ENCODE results near the gene SMIM32. TPM values are rescaled to one million over a fixed set of nuclear protein-coding genes. Genes with fewer than 3 reads are reported as not detected.

The SMIM32 gene
- total RNA-seq, 1 experiment from 2014 or later = 0.37 TPM

- no peak for TF ChIP-seq ATF6 (CRISPR knock-in tag; IDR thresholded peaks at IDR 0.05)
- TF ChIP-seq RORB (CRISPR knock-in tag; IDR thresholded peaks at IDR 0.05) = no peak
Measured at GRCh38 chr5:136149891-136150290, 43.1 kb downstream of the SMIM32 start (continued).

DNA sequence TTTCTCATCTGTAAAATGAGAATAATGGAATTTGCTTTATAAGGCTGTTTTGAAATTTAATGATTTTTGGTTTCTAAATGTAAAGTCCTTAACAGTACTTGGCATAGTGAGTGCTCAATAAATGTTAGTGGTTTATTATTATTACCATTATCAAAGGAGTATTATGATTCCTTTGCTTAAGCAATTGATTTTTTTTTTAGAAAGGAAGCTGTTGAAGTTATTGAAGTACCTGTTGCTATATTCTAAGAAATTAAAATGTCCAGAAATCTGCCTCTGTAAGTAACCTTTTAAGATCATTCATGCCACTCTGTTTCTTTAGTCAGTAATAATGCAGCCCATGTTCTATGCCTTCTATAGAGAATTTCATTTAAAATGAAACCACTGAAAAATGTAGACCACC lies 45.3 kb downstream of the SMIM32 start:
- ChIA-PET POLR2A (no interaction called here), CTCF (no interaction called here)
- Mint-ChIP-seq H3K9me3 (no peaks in the 10 kb centered on the region), H3K4me1 (peaks cover 17% of the 10 kb centered on the region), H3K27ac (no peak overlapping the region), H3K36me3 (no peaks in the 10 kb centered on the region), H3K4me3 (no peak overlapping the region), H3K27me3 (ENCODE audit: low read depth) (no peaks in the 10 kb centered on the region)
- ATAC-seq (no peak), DNase-seq (ENCODE audit: low spot score) (no peak)
- TF ChIP-seq NR2C2 (CRISPR knock-in tag; IDR thresholded peaks at IDR 0.05) = no peak
- TF ChIP-seq RORB (CRISPR knock-in tag; IDR thresholded peaks at IDR 0.05) = no peak
- no peak for TF ChIP-seq ZNF423 (CRISPR knock-in tag; IDR thresholded peaks at IDR 0.05)
- TF ChIP-seq, protein P1, sequence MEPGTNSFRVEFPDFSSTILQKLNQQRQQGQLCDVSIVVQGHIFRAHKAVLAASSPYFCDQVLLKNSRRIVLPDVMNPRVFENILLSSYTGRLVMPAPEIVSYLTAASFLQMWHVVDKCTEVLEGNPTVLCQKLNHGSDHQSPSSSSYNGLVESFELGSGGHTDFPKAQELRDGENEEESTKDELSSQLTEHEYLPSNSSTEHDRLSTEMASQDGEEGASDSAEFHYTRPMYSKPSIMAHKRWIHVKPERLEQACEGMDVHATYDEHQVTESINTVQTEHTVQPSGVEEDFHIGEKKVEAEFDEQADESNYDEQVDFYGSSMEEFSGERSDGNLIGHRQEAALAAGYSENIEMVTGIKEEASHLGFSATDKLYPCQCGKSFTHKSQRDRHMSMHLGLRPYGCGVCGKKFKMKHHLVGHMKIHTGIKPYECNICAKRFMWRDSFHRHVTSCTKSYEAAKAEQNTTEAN (CRISPR knock-in tag; IDR thresholded peaks at IDR 0.05) = no peak
- no peak for TF ChIP-seq CREM (CRISPR knock-in tag; IDR thresholded peaks at IDR 0.05)
- TF ChIP-seq, protein P2, sequence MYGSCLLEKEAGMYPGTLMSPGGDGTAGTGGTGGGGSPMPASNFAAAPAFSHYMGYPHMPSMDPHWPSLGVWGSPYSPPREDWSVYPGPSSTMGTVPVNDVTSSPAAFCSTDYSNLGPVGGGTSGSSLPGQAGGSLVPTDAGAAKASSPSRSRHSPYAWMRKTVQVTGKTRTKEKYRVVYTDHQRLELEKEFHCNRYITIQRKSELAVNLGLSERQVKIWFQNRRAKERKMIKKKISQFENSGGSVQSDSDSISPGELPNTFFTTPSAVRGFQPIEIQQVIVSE (CRISPR knock-in tag; IDR thresholded peaks at IDR 0.05; ENCODE audit: borderline replicate concordance) = no peak
- no peak for TF ChIP-seq ATF3 (CRISPR knock-in tag; conservative IDR thresholded peaks at IDR 0.05)
- no peak for TF ChIP-seq TCF7 (CRISPR knock-in tag; IDR thresholded peaks at IDR 0.05; ENCODE audit: low read depth)
- TF ChIP-seq, protein P3, sequence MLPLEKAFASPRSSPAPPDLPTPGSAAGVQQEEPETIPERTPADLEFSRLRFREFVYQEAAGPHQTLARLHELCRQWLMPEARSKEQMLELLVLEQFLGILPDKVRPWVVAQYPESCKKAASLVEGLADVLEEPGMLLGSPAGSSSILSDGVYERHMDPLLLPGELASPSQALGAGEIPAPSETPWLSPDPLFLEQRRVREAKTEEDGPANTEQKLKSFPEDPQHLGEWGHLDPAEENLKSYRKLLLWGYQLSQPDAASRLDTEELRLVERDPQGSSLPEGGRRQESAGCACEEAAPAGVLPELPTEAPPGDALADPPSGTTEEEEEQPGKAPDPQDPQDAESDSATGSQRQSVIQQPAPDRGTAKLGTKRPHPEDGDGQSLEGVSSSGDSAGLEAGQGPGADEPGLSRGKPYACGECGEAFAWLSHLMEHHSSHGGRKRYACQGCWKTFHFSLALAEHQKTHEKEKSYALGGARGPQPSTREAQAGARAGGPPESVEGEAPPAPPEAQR (CRISPR knock-in tag; IDR thresholded peaks at IDR 0.05) = no peak
- no peak for TF ChIP-seq NR1H2 (CRISPR knock-in tag; IDR thresholded peaks at IDR 0.05)
- TF ChIP-seq, protein P4, sequence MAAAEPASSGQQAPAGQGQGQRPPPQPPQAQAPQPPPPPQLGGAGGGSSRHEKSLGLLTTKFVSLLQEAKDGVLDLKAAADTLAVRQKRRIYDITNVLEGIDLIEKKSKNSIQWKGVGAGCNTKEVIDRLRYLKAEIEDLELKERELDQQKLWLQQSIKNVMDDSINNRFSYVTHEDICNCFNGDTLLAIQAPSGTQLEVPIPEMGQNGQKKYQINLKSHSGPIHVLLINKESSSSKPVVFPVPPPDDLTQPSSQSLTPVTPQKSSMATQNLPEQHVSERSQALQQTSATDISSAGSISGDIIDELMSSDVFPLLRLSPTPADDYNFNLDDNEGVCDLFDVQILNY (CRISPR knock-in tag; IDR thresholded peaks at IDR 0.05) = no peak
- TF ChIP-seq USF1 (CRISPR knock-in tag; IDR thresholded peaks at IDR 0.05) = no peak
- no peak for TF ChIP-seq FOXJ3 (CRISPR knock-in tag; IDR thresholded peaks at IDR 0.05; ENCODE audit: borderline replicate concordance)
- no peak for TF ChIP-seq ELF4 (CRISPR knock-in tag; IDR thresholded peaks at IDR 0.05; ENCODE audit: low read depth)
- TF ChIP-seq ZNF396 (CRISPR knock-in tag; IDR thresholded peaks at IDR 0.05; ENCODE audit: borderline replicate concordance) = no peak

DNA sequence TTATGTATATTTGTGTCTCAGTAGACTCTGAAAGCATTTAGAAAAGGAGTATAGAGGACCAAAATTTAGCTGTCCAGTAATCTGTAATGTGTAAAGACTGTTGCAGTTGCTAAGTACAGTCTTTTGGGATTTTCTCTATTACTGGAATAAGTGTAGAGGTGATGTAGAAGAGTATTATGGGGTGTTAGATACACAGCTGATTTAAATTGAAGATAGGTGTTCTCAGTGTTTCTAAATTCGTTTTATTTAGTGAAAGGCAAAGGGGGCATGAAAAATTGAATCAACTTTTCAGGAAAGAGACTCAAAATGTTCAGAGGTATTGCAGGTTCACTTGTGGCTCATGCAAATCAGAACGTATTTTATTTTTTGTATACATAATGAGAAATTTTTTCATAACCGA lies 46.8 kb downstream of the SMIM32 start:
- H3K36me3 Mint-ChIP-seq = no peaks in the 10 kb centered on the region
- no peak overlapping the region for H3K27ac Mint-ChIP-seq
- H3K27me3 Mint-ChIP-seq (ENCODE audit: low read depth) = no peaks in the 10 kb centered on the region
- ATAC-seq = no peak
- no peak overlapping the region for H3K4me3 Mint-ChIP-seq
- no peak for DNase-seq (ENCODE audit: low spot score)
- CTCF ChIA-PET = no interaction called here
- no peaks in the 10 kb centered on the region for H3K9me3 Mint-ChIP-seq
- peaks cover 17% of the 10 kb centered on the region for H3K4me1 Mint-ChIP-seq
- POLR2A ChIA-PET = no interaction called here
- TF ChIP-seq, protein P5, sequence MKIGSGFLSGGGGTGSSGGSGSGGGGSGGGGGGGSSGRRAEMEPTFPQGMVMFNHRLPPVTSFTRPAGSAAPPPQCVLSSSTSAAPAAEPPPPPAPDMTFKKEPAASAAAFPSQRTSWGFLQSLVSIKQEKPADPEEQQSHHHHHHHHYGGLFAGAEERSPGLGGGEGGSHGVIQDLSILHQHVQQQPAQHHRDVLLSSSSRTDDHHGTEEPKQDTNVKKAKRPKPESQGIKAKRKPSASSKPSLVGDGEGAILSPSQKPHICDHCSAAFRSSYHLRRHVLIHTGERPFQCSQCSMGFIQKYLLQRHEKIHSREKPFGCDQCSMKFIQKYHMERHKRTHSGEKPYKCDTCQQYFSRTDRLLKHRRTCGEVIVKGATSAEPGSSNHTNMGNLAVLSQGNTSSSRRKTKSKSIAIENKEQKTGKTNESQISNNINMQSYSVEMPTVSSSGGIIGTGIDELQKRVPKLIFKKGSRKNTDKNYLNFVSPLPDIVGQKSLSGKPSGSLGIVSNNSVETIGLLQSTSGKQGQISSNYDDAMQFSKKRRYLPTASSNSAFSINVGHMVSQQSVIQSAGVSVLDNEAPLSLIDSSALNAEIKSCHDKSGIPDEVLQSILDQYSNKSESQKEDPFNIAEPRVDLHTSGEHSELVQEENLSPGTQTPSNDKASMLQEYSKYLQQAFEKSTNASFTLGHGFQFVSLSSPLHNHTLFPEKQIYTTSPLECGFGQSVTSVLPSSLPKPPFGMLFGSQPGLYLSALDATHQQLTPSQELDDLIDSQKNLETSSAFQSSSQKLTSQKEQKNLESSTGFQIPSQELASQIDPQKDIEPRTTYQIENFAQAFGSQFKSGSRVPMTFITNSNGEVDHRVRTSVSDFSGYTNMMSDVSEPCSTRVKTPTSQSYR (CRISPR knock-in tag; IDR thresholded peaks at IDR 0.05) = no peak
- TF ChIP-seq GTF2I (CRISPR knock-in tag; conservative IDR thresholded peaks at IDR 0.05) (no peak), ZNF317 (CRISPR knock-in tag; IDR thresholded peaks at IDR 0.05; ENCODE audit: borderline replicate concordance, low read depth) (no peak), CTCF (IDR thresholded peaks at IDR 0.05) (no peak), ZNF219 (CRISPR knock-in tag; IDR thresholded peaks at IDR 0.05; ENCODE audit: borderline replicate concordance) (no peak)
- TF ChIP-seq, protein P6, sequence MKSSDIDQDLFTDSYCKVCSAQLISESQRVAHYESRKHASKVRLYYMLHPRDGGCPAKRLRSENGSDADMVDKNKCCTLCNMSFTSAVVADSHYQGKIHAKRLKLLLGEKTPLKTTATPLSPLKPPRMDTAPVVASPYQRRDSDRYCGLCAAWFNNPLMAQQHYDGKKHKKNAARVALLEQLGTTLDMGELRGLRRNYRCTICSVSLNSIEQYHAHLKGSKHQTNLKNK (CRISPR knock-in tag; IDR thresholded peaks at IDR 0.05) = no peak
